Measurements from ENCODE around the gene WBP1.

WBP1 gene

GRCh38 chr2:74436111-74436805, 22.0 kb upstream of the WBP1 start:
- peaks cover 8% of the 10 kb centered on the region for H3K4me1 ChIP-seq
- no peaks in the 10 kb centered on the region for H3K27me3 ChIP-seq (ENCODE audit: control insufficient read depth, insufficient read depth, low read length)
- no peak overlapping the region for H3K27ac ChIP-seq
- H3K4me3 ChIP-seq (ENCODE audit: low read depth, low read length): no peak overlapping the region
- no peak for TF ChIP-seq CTCF (IDR thresholded peaks at IDR 0.05)
- no peak overlapping the region for H2AFZ ChIP-seq
- H3K36me3 ChIP-seq (ENCODE audit: control insufficient read depth, insufficient read depth, low read length): no peaks in the 10 kb centered on the region
- no peaks in the 10 kb centered on the region for H3K9me3 ChIP-seq (ENCODE audit: control insufficient read depth, low read length)
- H3K4me2 ChIP-seq (ENCODE audit: low read length): no peak overlapping the region
- no peak overlapping the region for H3K9ac ChIP-seq
- H3K79me2 ChIP-seq: peaks cover 13% of the 10 kb centered on the region

- Histone ChIP-seq H3K9ac (no peak overlapping the region), H3K4me3 (ENCODE audit: low read depth, low read length) (no peak overlapping the region), H3K27ac (no peak overlapping the region), H3K4me1 (peaks cover 8% of the 10 kb centered on the region), H2AFZ (no peak overlapping the region), H3K9me3 (ENCODE audit: control insufficient read depth, low read length) (no peaks in the 10 kb centered on the region), H3K27me3 (ENCODE audit: control insufficient read depth, insufficient read depth, low read length) (no peaks in the 10 kb centered on the region), H3K4me2 (ENCODE audit: low read length) (no peak overlapping the region), H3K79me2 (peaks cover 13% of the 10 kb centered on the region), H3K36me3 (ENCODE audit: control insufficient read depth, insufficient read depth, low read length) (no peaks in the 10 kb centered on the region)
- TF ChIP-seq CTCF (IDR thresholded peaks at IDR 0.05): no peak
These were observed 21.2 kb upstream of the WBP1 start for GRCh38 chr2:74436848-74437695.

- H3K36me3 ChIP-seq (ENCODE audit: control insufficient read depth, insufficient read depth, low read length): no peaks in the 10 kb centered on the region
- H3K27ac ChIP-seq: no peak overlapping the region
- H2AFZ ChIP-seq: no peak overlapping the region
- no peaks in the 10 kb centered on the region for H3K27me3 ChIP-seq (ENCODE audit: control insufficient read depth, insufficient read depth, low read length)
- no peak for TF ChIP-seq CTCF (IDR thresholded peaks at IDR 0.05)
- no peak overlapping the region for H3K4me3 ChIP-seq (ENCODE audit: low read depth, low read length)
- peaks cover 10% of the 10 kb centered on the region for H3K79me2 ChIP-seq
- no peaks in the 10 kb centered on the region for H3K9me3 ChIP-seq (ENCODE audit: control insufficient read depth, low read length)
- no peak overlapping the region for H3K4me2 ChIP-seq (ENCODE audit: low read length)
- peaks cover 8% of the 10 kb centered on the region for H3K4me1 ChIP-seq
- no peak overlapping the region for H3K9ac ChIP-seq
These were observed 20.0 kb upstream of the WBP1 start for GRCh38 chr2:74438248-74438647.

GRCh38 chr2:74439373-74439772, 18.9 kb upstream of the WBP1 start:
- peak overlapping the region; percentile 87 for H3K4me3 ChIP-seq (ENCODE audit: low read depth, low read length)
- peaks cover 8% of the 10 kb centered on the region for H3K4me1 ChIP-seq
- no peaks in the 10 kb centered on the region for H3K36me3 ChIP-seq (ENCODE audit: control insufficient read depth, insufficient read depth, low read length)
- no peaks in the 10 kb centered on the region for H3K9me3 ChIP-seq (ENCODE audit: control insufficient read depth, low read length)
- no peak overlapping the region for H3K9ac ChIP-seq
- H3K27me3 ChIP-seq (ENCODE audit: control insufficient read depth, insufficient read depth, low read length): no peaks in the 10 kb centered on the region
- peak overlapping the region; percentile 95 for H3K4me2 ChIP-seq (ENCODE audit: low read length)
- TF ChIP-seq CTCF (IDR thresholded peaks at IDR 0.05): no peak
- H2AFZ ChIP-seq: peak overlapping the region; percentile 99
- peaks cover 10% of the 10 kb centered on the region for H3K79me2 ChIP-seq
- peak overlapping the region; percentile 88 for H3K27ac ChIP-seq
